Activated T-helper 1 cell treated with anti-CD3 and anti-CD28 coated beads, Interleukin-12 subunit alpha, Interleukin-12 subunit beta, Interleukin-2, Interleukin-4 antibody, amounts not matched to agents 30 ng/mL and 10 ng/mL and 1 ng/mL, durations not matched to agents 14 hours and 24 hours and 36 hours (primary cell): ENCODE measurements around the gene BACH2. TPM values are rescaled to one million over a fixed set of nuclear protein-coding genes. Genes with fewer than 3 reads are reported as not detected.
"Not testable (repeated sequence)": the region's sequence is repeated elsewhere in the genome, so short reads cannot be mapped to it uniquely, and the experiment has no call there.

Source experiments
- DNase-seq: peaks from one replicate; pipeline ENCODE4 v3.0.0; 2021; ENCODE audit warnings: low spot score
- H3K27ac Mint-ChIP-seq: one replicate; pipeline ENCODE4 v1.8.0; 2021; ENCODE audit warnings: mild to moderate bottlenecking, mixed read lengths
- H3K27me3 Mint-ChIP-seq: one replicate; pipeline ENCODE4 v1.8.0; 2022; ENCODE audit warnings: mild to moderate bottlenecking, moderate library complexity, mixed read lengths; ENCODE audit not compliant: insufficient read depth
- H3K36me3 Mint-ChIP-seq: one replicate; pipeline ENCODE4 v1.8.0; 2021; ENCODE audit warnings: low read depth, mixed read lengths
- H3K4me1 Mint-ChIP-seq: one replicate; pipeline ENCODE4 v1.8.0; 2021; ENCODE audit warnings: low read depth, mixed read lengths
- H3K4me3 Mint-ChIP-seq: one replicate; pipeline ENCODE4 v1.8.0; 2021; ENCODE audit warnings: mild to moderate bottlenecking, moderate library complexity, mixed read lengths
- H3K9me3 Mint-ChIP-seq: one replicate; pipeline ENCODE4 v1.8.0; 2021; ENCODE audit warnings: mixed read lengths
- intact Hi-C: fragments of 100-400 bp; cut with micrococcal nuclease; formaldehyde crosslinking; loops from one replicate; pipeline ENCODE4 v1.15.1; 2024
- total RNA-seq: library from RNA; stranded (reverse); gene quantifications from 2 replicates; pipeline ENCODE4 v1.2.3, GENCODE V29; 2022

The BACH2 gene
- total RNA-seq, 1 donor from 2014 or later: 68.1 TPM

DNA sequence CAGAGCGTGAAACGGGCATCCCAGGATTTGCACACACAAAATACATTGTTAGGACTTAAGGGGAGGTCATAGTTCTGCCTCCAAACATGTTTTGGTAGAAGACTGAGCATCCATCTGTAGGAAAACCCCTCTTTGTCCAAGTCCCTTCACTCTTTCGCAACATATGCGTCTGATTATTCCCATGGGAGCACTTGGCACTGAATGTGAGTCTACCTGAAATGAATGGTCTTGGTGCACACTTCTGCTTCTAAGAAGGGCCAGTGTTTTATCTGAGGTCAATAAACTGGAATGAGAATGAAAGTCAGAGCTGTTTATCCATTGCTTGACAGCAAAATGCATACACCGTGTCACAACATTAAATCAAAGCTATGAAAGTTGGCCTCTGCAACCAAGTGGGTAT is 369.4 kb downstream of the BACH2 start:
- Mint-ChIP-seq H3K4me3 (no peak overlapping the region), H3K4me1 (peaks cover 45% of the 10 kb centered on the region), H3K36me3 (peaks cover 39% of the 10 kb centered on the region), H3K27me3 (no peaks in the 10 kb centered on the region), H3K9me3 (no peaks in the 10 kb centered on the region), H3K27ac (no peak overlapping the region)
- DNase-seq: no peak
- intact Hi-C loops: loop anchor here (5.0 kb wide), 1 partner anchor 90 kb away; no protein-coding TSS in a partner anchor

DNA sequence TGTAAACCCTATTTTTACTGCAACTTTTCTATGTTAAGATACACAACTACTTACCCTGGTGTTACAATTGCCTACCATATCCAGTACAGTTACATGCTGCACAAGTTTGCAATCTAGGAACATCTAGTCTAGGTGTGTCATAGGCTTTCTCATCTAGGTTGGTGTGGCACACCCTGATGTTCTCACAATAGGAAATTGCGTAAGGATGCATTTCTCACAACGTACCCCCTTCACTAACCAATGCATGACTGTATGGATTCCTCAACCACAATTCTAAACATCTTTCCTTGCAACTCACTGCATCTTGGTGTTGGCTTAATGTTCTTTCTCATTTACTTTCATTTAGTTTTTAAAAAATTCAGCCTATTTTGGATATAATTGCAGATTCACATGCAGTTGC is 370.8 kb downstream of the BACH2 start:
- Mint-ChIP-seq H3K4me3 (no peak overlapping the region), H3K36me3 (peaks cover 28% of the 10 kb centered on the region), H3K9me3 (no peaks in the 10 kb centered on the region), H3K27ac (no peak overlapping the region), H3K27me3 (no peaks in the 10 kb centered on the region), H3K4me1 (peaks cover 50% of the 10 kb centered on the region)
- intact Hi-C loops: loop anchor here (5.0 kb wide), 1 partner anchor 89 kb away; no protein-coding TSS in a partner anchor
- no peak for DNase-seq

DNA sequence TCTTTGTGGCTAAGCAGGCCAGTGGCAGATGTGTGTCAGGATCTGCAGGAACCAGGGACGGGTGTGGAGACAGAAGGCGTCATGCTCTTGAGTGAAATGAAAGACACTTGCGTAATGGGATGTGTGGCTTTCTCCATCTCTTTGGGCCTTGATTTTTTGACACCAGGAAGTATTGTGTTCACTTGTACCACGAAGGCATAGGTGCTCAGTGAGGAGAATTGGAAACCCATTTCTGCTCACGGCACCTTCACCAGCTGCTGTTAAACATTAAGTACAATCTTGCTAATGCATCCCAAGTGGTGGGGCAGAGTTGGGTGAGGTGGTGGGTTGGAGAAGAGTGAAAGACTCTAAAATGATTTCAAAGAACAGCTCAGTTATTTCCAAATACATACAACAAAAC is 372.4 kb downstream of the BACH2 start:
- peak overlapping the region; percentile 42 for H3K27ac Mint-ChIP-seq

DNA sequence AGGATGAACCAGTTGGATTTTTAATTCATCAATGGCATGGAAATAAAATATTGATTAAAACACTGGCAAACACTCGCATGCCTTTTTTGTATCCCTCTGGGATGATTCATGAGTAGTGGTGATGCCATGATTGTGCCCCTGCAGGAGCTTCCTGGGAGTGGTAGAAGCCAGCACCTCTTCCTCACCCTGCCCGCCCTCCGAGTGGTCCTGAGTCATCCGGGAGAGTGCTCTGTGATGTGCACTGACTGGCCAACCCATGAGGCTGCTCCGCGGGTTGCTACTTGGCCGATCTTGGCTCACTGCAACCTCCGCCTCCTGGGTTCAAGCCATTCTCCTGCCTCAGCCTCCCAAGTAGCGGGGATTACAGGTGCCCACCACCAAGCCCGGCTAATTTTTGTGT is 375.0 kb downstream of the BACH2 start:
- intact Hi-C loops: no loop called here
- Mint-ChIP-seq H3K27me3 (no peaks in the 10 kb centered on the region), H3K36me3 (peaks cover under 1% of the 10 kb centered on the region), H3K9me3 (peaks cover 12% of the 10 kb centered on the region), H3K27ac (no peak overlapping the region), H3K4me1 (peaks cover 12% of the 10 kb centered on the region), H3K4me3 (no peak overlapping the region)
- no peak for DNase-seq

More for the DNA sequence above, 372.4 kb downstream of the BACH2 start:
- H3K27me3 Mint-ChIP-seq: no peaks in the 10 kb centered on the region
- no peaks in the 10 kb centered on the region for H3K9me3 Mint-ChIP-seq
- peaks cover 37% of the 10 kb centered on the region for H3K4me1 Mint-ChIP-seq
- intact Hi-C loops: no loop called here
- H3K36me3 Mint-ChIP-seq: peaks cover 21% of the 10 kb centered on the region
- no peak for DNase-seq
- no peak overlapping the region for H3K4me3 Mint-ChIP-seq

DNA sequence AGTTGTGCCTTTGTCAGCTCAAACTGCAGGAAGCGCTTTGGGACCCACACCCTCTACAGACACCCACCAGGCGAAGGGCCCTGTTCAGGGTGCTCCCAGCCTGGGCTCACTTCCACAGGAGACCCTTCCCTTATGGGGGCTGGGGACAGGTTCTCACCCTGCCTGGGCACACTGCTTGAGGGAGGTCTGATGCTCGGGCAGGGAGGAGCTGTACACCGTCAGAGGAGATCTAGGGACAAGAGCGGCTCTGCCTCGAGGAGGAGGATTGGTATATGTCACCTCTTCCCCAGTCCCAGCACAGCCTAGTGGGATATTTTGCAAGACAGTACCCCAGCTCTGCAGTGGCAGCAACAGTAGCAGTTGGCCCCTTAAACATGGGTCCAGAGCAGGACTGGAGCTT is 375.4 kb downstream of the BACH2 start:
- H3K9me3 Mint-ChIP-seq: peaks cover 17% of the 10 kb centered on the region
- intact Hi-C loops: no loop called here
- H3K27ac Mint-ChIP-seq: no peak overlapping the region
- H3K36me3 Mint-ChIP-seq: peaks cover 1% of the 10 kb centered on the region
- no peak for DNase-seq
- H3K27me3 Mint-ChIP-seq: no peaks in the 10 kb centered on the region
- peaks cover 7% of the 10 kb centered on the region for H3K4me1 Mint-ChIP-seq
- H3K4me3 Mint-ChIP-seq: no peak overlapping the region

DNA sequence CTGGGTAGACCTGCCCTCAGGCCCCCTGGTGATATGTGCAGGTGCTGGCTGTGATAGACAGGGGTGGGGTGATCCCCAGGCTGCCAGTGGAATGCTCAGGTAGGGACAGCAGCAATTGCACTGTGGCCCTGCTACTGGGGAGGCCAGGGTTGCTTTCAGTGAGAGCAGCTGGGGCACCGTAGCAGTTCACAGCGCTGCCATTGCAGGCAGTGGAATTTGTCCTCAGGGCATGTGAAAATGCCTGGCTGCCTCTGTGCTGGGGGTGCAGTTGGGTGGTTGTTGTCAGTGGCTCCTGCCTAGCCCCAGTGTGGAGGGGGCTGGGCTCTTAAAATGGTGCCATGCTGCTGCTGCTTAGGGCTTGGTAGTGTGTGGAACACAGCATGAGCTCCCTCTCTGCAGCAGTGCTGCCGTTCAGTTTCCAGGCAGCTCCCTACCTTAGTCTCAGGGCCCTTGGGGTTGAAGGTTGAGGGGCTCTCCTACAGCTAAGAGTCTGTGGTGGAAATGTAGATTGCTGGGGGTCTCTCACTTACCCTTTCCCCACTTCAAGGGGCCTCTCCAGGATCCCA is 378.8 kb downstream of the BACH2 start:
- intact Hi-C loops: no loop called here
- H3K9me3 Mint-ChIP-seq: peaks cover 26% of the 10 kb centered on the region
- H3K36me3 Mint-ChIP-seq: peaks cover 1% of the 10 kb centered on the region
- H3K27me3 Mint-ChIP-seq: peaks cover 3% of the 10 kb centered on the region
- H3K4me3 Mint-ChIP-seq: no peak overlapping the region
- no peak for DNase-seq
- no peak overlapping the region for H3K27ac Mint-ChIP-seq
- H3K4me1 Mint-ChIP-seq: peaks cover 12% of the 10 kb centered on the region

DNA sequence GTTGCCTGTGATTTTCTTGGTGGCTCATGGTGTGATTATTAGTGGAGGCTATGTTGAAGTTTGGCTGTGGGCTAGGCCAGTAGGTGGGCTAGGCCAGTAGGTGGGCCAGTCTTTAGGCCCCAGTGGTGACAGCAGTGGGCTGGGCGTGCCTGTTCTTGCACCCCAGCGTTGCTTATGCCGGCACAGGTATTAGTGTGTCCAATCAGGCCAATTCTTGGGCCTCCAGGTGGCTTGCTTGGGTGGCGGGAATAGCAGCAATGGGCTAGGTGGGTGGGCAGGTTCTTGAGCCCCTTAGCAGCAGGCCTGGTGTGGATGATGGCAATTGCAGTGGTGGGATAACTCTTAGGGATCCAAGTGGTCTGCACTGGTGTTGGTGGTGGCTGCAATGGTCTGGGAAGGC is 379.4 kb downstream of the BACH2 start:
- H3K27ac Mint-ChIP-seq: no peak overlapping the region
- H3K9me3 Mint-ChIP-seq: peaks cover 26% of the 10 kb centered on the region
- no peak overlapping the region for H3K4me3 Mint-ChIP-seq
- H3K36me3 Mint-ChIP-seq: peaks cover 1% of the 10 kb centered on the region
- intact Hi-C loops: no loop called here
- DNase-seq: no peak
- peaks cover 3% of the 10 kb centered on the region for H3K27me3 Mint-ChIP-seq
- peaks cover 12% of the 10 kb centered on the region for H3K4me1 Mint-ChIP-seq

DNA sequence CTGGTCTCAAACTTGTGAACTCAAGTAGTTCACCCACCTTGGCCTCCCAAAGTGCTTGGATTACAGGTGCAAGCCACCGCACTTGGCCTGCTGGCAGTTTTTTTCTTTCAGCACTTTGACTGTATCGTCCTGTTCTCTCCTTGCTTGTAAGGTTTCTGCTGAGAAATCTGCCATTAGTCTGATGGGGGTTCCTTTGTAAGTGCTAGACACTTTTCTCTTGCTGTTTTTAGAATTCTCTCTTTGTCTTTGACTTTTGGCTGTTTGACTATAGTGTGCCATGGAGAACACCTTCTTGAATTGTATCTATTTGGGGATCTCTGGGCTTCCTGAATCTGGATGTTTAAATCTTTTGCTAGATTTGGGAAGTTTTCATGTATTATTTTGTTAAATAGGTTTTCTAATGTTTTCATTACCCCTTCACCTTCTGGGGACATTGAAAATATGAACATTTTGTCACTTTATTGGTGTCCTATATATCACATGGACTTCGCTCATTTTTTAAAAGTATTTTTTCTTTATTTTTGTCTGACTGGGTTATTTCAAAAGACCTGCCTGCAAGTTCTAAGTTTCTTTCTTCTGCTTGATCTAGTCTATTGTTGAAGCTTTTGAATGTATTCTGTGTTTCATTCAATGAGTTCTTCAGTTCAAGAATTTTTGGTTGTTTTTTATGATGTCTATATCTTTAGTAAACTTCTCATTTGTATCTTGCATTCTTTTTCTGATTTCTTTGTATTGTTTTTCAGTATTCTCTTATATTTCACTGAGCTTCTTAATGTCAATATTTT is 380.3 kb downstream of the BACH2 start:
- Mint-ChIP-seq H3K36me3 (peaks cover 1% of the 10 kb centered on the region), H3K9me3 (peaks cover 26% of the 10 kb centered on the region)
- intact Hi-C loops: no loop called here

DNA sequence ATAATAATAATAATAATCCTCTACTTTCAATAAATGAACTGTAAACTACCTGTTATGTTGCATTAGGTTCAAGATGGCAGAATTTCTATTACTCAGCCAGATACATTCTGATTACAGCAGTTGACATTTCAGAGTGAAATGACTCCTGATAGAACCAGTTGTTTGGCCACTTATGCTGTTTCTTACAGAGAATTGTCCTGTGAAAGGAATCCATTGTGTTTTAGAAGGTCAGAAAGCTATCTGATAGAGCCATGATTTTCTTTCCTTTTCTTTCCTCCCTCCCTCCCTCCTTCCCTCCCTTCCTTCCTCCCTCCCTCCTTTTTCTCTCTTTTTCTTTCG is 385.8 kb downstream of the BACH2 start:
- H3K4me1 Mint-ChIP-seq: peaks cover 7% of the 10 kb centered on the region
- no peak overlapping the region for H3K4me3 Mint-ChIP-seq
- peaks cover 14% of the 10 kb centered on the region for H3K27me3 Mint-ChIP-seq
- H3K27ac Mint-ChIP-seq: no peak overlapping the region
- no peaks in the 10 kb centered on the region for H3K36me3 Mint-ChIP-seq
- intact Hi-C loops: no loop called here
- no peak for DNase-seq
- H3K9me3 Mint-ChIP-seq: peaks cover 6% of the 10 kb centered on the region

More for the DNA sequence above, 380.3 kb downstream of the BACH2 start:
- Mint-ChIP-seq H3K4me3 (no peak overlapping the region), H3K27me3 (peaks cover 3% of the 10 kb centered on the region), H3K27ac (no peak overlapping the region), H3K4me1 (peaks cover 11% of the 10 kb centered on the region)
- no peak for DNase-seq

DNA sequence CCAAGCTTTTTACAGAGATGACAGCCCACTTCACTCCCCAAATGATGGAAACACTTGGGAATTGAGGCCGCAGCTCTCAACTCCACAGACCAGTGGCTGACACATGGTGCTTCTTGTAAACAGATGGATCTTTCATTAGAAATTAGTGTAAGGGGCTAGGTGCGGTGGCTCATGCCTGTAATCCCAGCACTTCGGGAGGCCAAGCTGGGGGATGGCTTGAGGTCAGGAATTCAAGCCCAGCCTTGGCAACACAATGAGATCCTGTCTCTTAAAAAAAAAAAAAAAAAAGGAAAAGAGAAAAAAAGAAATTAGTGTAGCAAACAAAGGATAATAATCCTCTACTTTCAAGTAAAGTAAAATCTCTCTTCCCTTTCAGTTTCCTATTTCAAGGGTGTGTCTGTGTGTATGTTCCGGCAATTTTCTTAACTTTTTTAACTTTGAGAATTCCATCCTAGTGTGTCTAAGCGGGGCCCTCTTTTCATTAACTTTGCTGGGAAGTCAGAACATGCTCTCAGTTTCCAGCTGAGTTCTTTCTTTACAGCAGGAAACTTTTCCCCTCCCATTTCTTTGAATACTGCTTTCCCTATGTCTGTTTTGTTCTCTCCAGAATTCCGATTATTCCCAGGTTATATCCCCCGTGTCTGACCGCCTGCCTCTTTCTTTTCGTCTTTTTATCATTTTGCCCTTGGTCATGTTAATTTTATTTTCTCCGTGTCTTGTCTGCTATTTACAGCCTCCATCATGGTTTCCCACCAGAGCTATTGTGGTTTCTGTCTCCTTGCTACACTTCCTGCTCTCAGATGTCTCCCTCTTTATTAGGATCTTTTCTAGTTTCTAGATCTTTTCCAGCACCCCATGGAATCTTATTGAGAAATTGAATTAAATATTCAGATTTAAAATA is 386.4 kb downstream of the BACH2 start:
- H3K9me3 Mint-ChIP-seq, DNase-seq: not testable (repeated sequence)
- peaks cover 14% of the 10 kb centered on the region for H3K27me3 Mint-ChIP-seq

DNA sequence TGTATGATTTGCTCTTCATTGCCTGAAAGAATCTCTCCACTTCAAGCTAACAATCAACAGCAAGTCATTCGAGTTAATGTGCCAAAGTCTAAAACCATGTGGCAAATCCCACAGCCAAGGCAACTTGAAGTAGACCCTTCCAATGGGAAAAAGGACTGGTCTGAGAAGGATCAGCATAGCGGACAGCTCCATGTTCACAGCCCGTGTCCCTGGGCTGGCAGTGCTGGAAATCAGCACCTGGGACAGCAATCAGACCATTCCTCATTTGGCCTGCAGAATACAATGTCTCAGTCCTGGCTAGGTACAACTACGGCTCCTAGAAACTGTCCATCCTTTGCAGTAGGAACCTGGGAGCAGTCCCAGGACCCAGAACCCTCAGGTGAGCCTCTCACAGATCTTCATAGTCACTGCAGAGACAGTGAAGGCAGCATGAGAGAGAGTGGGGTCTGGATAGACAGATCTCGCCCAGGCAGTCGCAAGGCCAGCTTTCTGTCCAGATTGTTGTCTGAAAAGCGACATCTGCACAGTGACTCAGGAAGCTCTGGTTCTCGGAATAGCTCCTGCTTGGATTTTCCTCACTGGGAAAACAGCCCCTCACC is 401.3 kb downstream of the BACH2 start:
- no peak for DNase-seq
- Mint-ChIP-seq H3K36me3 (no peaks in the 10 kb centered on the region), H3K9me3 (no peaks in the 10 kb centered on the region), H3K27me3 (peaks cover 19% of the 10 kb centered on the region), H3K4me3 (no peak overlapping the region), H3K27ac (no peak overlapping the region), H3K4me1 (peaks cover 5% of the 10 kb centered on the region)
- intact Hi-C loops: no loop called here

More for the DNA sequence above, 386.4 kb downstream of the BACH2 start:
- H3K36me3 Mint-ChIP-seq, intact Hi-C loops, H3K4me3 Mint-ChIP-seq, H3K27ac Mint-ChIP-seq, H3K4me1 Mint-ChIP-seq: not testable (repeated sequence)

DNA sequence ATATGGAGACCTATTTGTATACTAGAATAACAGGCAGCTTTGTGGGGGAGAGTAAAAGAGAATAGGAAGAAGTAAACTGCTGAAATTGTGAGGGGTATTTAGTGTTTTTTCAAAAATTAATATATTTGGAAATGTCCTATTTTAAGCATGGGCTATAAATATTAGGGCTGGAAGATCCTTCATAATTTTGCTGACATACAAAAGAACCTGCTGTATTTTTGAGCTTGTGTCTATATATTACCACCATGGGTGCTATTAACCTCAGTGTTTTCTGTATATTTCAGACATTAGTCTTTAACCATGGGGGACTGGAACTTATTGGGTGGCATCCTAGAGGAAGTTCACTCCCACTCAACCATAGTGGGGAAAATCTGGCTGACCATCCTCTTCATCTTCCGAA is 402.5 kb downstream of the BACH2 start, which contains the start of gene GJA10:
Gene GJA10 (plus strand): TSS at position 301 of the 400 bp plus-strand sequence. CDS start 0 bp downstream, at position 301.
- intact Hi-C loops: no loop called here
- Mint-ChIP-seq H3K36me3 (no peaks in the 10 kb centered on the region), H3K27me3 (peaks cover 18% of the 10 kb centered on the region), H3K27ac (no peak within 1 kb of the TSS), H3K4me1 (peaks cover 6% of the 10 kb centered on the region), H3K4me3 (no peak within 1 kb of the TSS), H3K9me3 (no peaks in the 10 kb centered on the region)
- no peak for DNase-seq
